HG02973 (cell line): ENCODE results near the gene KRTAP12-2.
"Not testable (repeated sequence)": the region's sequence is repeated elsewhere in the genome, so short reads cannot be mapped to it uniquely, and the experiment has no call there.

Source experiments
- ATAC-seq: cut with Tn5 transposase; IDR thresholded peaks from one replicate; pipeline ENCODE4 v1.9.1; 2021; ENCODE audit warnings: moderate library complexity; ENCODE audit not compliant: unreplicated experiment

KRTAP12-2 gene

DNA sequence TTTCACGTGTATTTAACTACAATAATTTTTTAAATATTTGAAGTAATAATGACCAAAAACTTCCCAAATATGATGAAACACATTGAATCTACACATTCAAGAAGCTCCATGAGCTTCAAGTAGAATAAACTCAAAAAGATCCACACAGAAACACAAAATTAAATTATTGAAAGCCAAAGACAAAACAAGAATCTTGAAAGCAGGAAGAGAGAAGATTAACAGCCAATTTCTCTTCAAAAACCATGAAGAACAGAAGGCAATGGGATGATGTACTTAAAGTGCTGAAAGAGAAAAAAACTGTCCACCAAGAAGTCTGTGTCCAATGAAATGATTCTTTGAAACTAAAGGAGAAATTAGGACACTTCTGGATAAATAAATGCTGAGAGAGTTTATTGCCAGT lies 34.7 kb downstream of the KRTAP12-2 start:
- no peak for ATAC-seq

DNA sequence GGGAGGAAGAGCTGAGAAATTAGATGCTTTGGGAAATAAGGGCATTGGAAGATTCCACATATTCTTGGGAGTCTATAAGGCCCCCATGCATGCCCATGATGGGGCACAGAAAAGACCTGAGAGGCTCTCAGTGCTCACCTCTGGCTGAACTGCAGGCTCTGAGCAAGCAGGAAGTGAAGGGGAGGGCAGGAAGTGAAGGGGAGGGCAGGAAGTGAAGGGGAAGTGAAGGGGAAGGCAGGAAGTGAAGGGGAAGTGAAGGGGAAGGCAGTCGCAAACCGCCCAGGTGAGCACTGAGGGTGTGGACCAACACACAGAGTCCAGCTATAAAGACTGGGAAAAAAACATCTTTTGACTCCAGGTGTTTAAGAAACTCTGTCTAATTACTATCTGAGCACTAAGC lies 36.3 kb downstream of the KRTAP12-2 start:
- no peak for ATAC-seq

DNA sequence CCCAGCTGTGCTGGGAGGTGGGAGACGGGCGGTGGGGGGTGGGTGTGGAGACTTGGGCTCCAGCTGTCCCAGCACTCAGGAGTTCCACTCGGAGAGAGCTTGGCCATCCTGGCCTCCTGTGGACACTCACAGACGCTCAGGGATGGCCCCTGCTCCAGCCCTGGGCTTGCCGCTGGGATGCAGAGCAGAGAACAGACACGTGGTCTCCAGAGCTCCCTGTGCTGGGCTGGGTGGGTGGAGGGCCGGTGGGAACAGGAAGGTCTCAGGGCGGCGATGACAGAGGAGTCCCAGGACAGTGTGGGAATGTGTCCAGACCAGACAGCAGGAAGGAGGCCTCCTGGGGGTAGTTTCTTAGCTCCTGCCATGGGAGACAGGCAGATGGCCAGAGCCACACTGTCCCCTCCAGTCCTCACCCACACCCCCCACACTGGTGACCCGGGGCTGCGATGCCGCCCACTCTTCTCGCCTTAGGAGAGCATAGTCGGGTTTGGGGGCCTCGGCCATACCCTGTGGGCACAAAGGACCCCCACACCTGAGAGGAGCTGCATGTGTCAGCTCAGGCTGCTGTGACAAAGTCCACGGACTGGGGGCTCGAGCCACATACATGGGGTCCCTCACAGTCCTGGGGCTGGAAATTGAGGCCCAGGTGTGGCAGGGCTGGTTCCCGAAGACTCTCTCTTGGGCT lies 37.9 kb downstream of the KRTAP12-2 start:
- ATAC-seq: no peak

DNA sequence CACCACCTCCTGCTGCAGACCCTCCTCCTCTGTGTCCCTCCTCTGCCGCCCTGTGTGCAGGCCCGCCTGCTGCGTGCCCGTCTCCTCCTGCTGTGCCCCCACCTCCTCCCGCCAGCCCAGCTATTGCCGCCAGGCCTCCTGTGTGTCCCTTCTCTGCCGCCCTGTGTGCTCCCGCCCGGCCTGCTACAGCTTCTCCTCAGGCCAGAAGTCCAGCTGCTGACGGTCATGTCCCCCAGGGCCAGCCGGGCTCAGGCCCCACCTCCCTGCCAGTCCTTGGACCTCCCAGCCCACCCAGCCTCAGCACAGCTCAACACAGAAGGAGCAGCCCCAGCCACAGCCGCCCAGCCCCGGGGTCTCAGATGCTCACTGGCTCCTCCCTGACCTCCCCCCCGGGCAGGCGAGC lies 38.9 kb downstream of the KRTAP12-2 start:
- not testable (repeated sequence) for ATAC-seq

DNA sequence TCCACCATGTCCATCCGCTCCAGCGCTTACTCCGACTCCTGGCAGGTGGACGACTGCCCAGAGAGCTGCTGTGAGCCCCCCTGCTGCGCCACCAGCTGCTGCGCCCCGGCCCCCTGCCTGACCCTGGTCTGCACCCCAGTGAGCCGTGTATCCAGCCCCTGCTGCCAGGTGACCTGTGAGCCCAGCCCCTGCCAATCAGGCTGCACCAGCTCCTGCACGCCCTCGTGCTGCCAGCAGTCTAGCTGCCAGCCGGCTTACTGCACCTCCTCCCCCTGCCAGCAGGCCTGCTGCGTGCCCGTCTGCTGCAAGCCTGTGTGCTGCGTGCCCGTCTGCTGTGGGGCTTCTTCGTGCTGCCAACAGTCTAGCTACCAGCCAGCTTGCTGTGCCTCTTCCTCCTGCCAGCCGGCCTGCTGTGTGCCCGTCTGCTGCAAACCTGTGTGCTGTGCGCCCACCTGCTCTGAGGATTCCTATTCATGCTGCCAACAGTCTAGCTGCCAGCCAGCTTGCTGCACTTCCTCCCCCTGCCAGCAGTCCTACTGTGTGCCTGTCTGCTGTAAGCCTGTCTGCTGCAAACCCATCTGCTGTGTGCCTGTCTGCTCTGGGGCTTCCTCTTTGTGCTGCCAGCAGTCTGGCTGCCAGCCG lies 39.4 kb downstream of the KRTAP12-2 start:
- not testable (repeated sequence) for ATAC-seq

DNA sequence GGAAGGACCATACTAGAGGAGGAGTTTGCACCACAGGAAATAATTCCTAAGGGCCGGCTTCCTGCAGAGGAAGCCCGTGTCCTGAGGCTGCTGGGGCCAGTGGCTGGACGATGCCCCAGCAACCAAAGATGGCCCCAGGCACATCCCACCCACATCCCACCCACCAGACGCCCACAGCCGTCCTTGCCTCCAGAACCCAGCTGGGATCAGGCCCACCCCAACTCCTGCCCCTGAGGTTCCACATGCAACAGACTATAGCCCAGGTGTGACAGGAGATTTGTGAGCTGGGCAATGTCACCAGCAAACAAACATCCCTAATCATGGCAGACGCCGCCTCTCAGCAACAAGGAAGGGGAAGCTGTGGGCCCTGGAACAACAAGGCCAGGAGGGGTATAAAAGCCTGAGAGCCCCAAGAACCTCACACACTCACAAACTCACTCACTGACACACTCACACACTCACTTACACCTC lies 40.0 kb downstream of the KRTAP12-2 start, which contains the start of gene KRTAP10-9:
Gene KRTAP10-9 (plus strand): TSS at position 421 of the 471 bp plus-strand sequence. CDS start 79 bp downstream, outside the sequence.
- ATAC-seq: no peak

DNA sequence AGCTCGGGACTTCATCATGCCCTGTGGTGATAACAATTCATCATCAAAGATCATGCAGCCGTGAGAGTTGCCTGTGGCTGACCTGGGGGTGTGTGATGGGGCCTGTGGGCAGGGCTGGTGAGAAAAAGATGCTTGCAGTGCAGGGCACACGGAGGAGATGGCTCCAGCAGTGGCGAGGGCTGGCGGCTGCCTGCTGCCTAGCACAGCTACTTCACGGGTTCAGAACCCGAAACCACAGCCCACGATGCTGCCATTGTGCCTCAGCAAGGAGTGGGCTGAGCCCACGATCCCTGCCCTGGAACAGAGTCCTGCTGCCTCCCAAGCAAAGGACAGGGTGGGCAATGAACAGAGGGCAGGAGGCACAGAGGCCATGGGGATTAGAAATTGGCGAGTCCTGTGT lies 40.5 kb downstream of the KRTAP12-2 start:
- ATAC-seq: no peak

DNA sequence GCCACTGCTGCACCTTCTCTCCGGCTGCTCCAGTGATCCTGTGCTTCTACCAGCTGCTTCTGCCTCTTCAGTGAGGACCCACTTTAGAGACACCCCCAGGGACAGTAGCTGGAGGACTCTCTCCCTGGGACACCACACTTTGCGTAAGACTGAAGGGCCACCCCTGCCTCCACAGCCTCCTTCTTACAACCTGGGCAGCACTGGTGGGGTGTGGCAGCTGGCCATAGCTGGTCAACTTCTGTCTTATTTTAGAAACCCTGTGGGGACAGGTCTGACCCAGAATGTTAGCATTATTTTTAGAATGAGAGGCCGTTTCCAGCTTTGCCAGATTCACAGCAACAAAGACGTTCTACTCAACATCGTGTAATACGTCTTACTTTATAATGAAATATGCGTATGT lies 41.0 kb downstream of the KRTAP12-2 start:
- no peak for ATAC-seq

DNA sequence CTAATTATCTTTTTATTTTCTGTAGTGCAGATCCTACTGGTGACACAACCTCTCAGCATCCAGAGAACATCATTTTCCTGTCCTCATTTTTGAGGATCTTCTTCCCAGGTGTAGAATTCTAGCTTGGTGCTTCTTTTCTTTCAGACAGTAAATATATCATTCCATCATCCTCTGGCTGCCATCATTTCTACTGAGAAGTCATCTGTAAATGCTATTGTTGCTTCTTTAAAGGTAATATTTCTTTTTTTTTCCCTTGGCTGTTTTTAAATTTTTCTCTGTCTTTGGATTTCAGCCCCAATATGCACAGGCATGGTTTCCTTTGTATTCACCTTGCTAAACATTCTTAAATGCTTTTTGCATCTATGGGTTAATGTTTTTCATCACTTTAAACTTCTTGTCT lies 43.2 kb downstream of the KRTAP12-2 start:
- ATAC-seq: no peak

DNA sequence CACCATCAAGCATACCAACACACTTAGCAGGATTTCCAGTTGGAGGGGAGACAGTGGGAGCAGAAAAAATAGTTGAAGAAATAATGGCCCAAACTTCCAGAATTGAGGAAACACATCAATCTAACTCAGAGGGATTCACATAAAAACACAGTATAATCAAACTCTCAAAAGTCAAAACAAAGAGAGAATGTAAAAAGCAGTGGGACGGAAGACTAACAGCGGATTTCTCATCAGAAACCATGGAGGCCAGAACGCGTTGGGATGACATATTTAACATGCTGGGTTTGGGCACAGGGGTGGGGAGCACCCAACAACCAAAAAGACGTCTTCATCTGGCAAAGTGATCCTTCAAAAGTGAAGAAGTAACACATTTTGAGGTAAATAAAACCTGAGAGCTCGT lies 46.8 kb downstream of the KRTAP12-2 start:
- ATAC-seq: no peak

DNA sequence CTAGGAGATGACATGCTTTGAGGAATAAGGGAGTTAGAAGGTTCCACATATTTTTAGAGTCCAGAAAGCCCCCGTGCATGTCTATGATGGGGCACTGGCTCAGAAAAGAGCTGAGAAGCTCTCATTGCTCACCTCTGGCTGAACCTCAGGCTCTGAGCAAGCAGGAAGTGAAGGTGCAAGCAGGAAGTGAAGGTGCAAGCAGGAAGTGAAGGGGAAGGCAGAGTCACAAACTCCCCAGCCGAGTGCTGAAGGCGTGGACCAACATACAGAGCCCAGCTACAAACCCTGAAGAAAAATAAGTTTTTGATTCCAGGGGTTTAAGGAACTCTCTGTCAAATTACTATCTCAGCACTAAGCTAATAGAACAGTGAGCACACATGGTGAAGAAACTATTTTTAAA lies 47.8 kb downstream of the KRTAP12-2 start:
- no peak for ATAC-seq

DNA sequence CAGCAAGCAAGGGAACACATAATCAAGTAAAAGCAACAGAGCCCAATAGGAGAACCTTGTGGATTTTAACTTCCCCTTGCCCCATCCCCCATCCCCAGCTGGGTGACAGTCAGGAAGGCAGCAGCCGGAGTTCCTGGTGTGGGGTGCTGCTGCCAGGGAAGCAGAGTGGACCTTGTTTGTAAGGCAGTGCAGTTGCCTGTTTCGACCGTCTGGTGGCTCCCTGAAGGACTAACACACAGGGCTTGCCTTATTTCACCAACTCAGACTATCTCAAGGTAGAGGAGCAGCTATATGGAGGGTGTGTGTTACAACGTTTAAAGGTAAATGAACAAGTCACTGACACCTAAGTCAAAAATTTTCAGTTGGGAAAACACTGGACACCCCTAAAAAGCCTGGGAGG lies 48.2 kb downstream of the KRTAP12-2 start:
- ATAC-seq: no peak

DNA sequence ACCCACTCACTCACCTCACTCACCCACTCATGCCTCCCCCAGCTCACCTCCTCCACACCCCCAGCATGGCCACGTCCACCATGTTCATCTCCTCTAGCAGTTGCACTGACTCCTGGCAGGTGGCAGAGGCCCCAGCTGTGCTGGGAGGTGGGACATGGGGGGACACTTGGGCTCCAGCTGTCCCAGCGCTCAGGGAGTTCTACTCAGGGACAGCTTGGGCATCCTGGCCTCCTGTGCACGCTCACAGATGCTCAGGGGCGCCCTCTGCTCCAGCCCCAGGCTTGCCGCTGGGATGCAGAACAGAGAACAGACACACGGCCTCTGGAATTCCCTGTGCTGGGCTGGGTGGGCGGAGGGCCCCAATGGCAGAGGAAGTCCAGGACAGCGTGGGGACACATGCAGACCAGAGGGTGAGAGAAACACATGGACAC lies 49.6 kb downstream of the KRTAP12-2 start:
- no peak for ATAC-seq

DNA sequence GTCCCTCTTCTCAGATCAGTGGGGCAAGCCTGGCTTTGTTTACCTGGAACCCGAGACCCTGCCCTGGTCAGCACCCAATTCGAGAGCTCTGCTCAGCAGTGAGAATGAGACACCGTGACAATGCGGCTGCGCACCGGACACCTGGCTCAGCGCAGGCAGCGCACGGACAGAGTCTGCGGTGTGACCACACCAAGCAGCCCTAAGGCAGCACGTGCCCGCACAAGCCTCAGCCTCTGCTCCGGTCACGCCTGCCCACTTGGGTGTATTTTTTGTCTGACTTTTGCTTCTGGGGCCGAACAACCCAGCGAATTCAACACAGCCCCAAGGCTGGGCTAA lies 50.2 kb downstream of the KRTAP12-2 start:
- no peak for ATAC-seq
